ENCODE measurements around the gene DOLPP1.
"Not testable (repeated sequence)": the region's sequence is repeated elsewhere in the genome, so short reads cannot be mapped to it uniquely, and the experiment has no call there.

The DOLPP1 gene

GRCh38 chr9:129095908-129096307, 15.0 kb downstream of the DOLPP1 start:
- DNase-seq, result no peak

- DNase-seq, result no peak
These were observed 16.9 kb downstream of the DOLPP1 start for GRCh38 chr9:129097671-129098306.

- peak; percentile 10 for DNase-seq
These were observed 17.4 kb downstream of the DOLPP1 start for GRCh38 chr9:129098328-129098727.

- no peak for DNase-seq
These were observed 19.7 kb downstream of the DOLPP1 start for GRCh38 chr9:129100383-129101169.

DNA sequence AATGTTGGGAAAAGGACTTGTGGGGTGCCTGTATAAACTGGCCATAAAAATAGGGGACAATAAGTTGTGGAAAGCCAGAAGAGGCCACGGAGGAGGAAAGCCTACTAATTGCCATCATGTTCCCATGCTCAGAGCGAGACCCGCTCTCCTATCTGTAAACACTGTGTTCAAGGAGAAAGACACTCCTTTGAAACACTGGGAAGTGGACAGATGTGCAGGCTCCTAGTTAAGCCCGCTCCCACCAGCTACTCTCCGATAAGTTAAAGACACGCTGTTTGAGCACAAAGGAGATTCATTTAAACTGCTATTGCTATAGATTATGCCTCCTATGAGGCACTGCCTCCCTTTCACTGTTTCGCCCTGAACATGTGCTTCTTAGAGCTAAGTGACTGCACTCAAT, 20.4 kb downstream of the DOLPP1 start:
- DNase-seq, result no peak

DNA sequence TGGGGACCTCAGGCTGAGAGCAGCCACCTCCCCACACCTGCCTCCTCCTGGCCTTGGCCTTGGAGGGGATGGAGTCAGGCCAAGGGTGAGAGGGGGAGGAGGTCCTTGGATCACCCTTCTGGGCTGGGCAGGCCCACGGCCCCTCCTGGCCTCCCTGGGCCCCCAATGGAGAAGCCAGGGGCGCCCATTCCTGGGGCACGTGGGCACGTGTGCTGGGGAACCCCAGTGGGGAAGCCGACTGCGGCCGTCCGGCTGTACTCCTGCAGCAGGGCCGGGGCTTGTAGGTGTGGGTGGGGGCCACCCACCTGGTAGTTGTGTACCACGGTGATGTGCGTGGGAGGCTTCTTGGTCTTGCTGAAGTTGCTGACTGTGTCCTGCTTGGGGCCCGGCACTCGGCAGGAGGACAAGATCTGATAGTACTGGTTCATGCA, 21.2 kb downstream of the DOLPP1 start:
- DNase-seq, result no peak

GRCh38 chr9:129102791-129103594, 22.1 kb downstream of the DOLPP1 start:
- no peak for DNase-seq

- DNase-seq, result no peak
These were observed 22.7 kb downstream of the DOLPP1 start for GRCh38 chr9:129103595-129103965.

DNA sequence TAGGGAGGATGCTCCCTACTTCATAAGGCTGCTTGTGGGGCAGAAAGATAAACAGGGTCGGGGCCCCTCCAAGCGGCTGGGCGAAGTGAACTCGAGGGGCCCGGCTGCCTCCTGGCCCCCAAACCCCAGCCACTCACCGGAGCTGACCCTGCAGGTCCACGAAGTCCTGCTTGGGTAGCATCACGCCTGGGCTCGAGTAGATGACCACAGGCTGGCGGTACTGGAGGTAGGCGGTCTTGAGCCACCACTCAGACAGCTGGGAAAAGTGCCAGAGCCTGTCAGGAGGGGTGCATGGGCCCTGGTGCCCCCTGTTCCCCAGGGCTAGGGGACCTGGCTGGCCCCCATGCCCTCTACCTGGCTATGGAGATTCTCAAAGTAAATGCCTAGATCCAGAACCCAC, 23.1 kb downstream of the DOLPP1 start:
- DNase-seq, result no peak

GRCh38 chr9:129105857-129106694, 25.2 kb downstream of the DOLPP1 start:
- no peak for DNase-seq

- no peak for DNase-seq
These were observed 26.7 kb downstream of the DOLPP1 start for GRCh38 chr9:129107651-129108050.

DNA sequence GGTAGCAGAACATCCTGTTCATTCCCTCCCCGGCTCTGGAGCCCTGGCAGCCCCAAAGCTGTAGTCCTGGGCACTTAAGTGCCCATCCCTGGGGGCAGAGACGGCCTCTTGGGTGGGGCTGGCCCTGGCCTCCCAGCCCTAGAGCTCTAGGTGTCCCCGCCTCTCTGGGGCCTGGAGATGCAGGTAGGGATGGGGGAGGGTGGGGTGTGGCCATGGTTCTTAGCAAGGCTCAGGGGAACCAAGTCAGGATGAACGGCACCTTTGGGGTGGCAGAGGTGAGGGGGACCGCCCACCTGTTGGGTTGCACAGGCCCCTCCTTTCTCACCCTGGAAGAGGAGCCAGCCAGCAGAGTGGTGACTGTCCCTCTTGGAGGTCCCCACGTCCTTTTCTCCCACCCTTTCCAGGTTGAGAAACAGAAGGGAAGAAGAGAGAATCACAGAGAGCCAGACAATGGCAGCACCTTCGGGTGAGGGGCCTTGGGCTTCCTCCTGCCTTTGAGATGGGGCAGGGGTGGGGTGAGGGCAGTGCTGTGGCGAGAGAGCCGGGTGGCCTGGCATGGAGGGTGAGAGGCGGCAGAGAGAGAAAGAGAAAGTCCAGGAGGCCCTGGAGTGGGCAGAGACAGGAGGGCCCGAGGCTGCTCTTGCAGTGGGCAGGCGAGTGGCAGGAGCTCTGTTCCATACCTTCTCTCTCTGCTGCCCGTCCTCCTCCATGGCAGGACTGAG, 27.3 kb downstream of the DOLPP1 start:
- DNase-seq, result no peak

DNA sequence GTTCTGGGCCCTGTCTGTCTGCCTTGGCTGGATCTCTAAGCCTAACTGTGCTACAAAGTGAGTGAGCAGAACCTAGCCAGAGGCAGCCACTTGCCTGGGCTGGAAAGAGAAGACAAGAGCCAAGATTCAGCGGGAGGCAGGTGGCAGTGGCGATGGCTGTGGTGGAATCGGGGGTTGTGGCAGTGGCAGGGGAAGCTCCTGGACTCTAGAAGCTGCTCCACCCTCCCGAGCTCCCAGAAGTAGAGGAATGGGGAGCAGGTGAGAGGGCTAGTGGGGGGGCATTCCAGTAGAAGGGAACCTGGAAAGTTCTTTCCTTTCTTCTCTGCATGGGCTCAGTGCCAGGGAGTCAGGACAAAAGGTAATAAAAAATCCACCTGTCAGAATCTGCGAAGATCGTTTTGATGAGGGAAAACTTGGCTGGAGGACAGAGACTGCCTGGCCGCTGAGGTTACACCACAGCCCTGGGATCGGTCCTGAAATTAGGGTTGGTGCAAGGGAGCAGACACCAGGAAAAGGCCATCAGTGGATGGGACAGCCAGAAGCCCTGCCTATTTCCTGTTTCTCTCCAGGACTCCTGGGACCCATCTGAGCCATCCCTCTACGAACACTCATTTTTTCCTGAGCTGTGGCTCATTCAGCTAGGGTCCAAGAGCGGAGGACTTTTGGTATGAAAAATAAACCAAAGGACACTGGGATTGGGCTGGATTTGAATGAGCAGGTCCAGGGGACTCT, 28.1 kb downstream of the DOLPP1 start:
- DNase-seq, result no peak

DNA sequence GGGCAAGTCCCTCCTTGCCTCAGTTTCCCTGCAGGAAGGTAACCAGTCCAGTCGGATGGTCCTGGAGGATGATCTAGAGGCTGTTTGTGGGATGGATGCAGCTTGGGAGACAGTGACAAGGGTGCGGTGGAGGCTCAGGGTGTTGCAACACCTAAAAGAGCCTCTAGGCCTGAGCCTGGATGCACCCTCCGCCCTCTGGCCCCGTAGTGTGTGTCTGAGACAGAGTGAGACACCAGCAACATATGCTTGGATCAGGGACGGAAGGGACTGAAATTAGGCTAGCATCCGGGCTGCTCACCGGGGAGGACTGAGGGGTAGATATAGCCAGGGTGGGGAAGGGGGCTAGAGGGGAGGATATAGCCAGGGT, 28.6 kb downstream of the DOLPP1 start:
- DNase-seq, result no peak

- DNase-seq, result peak; percentile 47
These were observed 29.2 kb downstream of the DOLPP1 start for GRCh38 chr9:129109952-129110739.

DNA sequence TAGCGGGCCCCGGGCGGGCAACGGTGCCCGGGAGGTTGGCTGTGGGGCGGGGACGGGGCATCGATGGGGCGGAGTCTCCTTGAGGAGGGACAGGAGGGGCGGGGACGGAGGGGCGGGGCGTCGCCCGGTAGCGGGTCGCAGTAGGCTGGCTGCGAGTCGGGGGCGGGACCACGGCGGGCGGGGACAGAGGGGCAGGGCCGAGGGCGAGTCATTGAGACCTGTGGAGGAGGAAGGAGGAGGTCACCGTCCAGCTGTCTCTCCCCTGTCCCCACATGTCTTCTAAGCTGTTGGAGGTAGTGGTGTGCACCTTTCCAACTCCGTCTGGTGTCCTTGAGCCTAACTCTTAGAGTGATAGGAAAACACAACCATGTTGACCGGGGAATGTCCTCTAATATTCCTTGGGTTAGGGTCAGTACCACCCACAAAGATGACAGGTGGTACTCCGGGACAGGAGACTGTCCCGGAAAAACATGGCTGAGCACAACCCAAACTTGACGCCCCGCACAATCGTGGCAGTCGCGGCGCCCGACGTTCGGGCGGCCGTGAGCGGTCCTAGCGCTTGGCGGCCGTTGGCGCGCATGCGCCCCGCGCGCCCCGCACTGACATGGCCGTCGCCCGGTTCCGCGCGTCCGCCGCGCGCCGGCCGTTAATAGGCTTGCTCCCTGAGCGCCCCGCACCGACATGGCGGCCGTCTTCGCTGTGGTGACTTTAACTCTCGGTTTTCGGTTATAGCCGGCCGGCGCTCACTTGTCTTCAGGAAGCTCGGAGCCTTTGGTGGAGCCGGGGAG, 30.0 kb downstream of the DOLPP1 start, which contains the start of the genes CRAT and PTPA:
CRAT (minus strand) TSS at position 54 of the 788 bp plus-strand sequence. CDS start 284 bp downstream, outside the sequence.
PTPA (plus strand) TSS at position 676 of the 788 bp plus-strand sequence. CDS start 186 bp downstream, outside the sequence.
- peak; percentile 98 for DNase-seq

GRCh38 chr9:129111528-129112151, 30.7 kb downstream of the DOLPP1 start:
- peak; percentile 68 for DNase-seq

DNA sequence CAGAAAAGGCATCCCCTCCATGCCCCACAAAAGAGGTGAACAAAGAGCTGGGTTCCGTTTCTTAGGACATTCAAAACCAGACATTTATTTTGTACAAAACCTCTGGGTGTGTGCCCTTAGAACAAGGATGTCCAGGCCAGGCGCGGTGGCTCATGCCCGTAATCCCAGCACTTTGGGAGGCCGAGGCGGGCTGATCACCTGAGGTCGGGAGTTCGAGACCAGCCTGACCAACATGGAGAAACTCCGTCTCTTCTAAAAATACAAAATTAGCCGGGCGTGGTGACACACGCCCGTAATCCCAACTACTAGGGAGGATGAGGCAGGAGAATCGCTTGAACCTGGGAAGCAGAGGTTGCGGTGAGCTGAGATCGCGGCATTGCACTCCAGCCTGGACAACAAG, 31.6 kb downstream of the DOLPP1 start:
- not testable (repeated sequence) for DNase-seq

All from right hindlimb (tissue), 1 donor.